Measurements from ENCODE around the gene C11orf16. TPM values are rescaled to one million over a fixed set of nuclear protein-coding genes. Genes with fewer than 3 reads are reported as not detected.

Gene C11orf16
- total RNA-seq, 2 donors from 2014 or later = not detected

- Histone ChIP-seq H3K36me3 (no peaks in the 10 kb centered on the region), H3K4me1 (ENCODE audit: control insufficient read depth in 1 of 2, low read depth in 2 of 2) (no peaks in the 10 kb centered on the region), H3K9me3 (no peaks in the 10 kb centered on the region), H3K27me3 (replicated peaks; ENCODE audit: insufficient read depth) (no peaks in the 10 kb centered on the region), H3K27ac (no peak overlapping the region), H3K4me3 (no peak overlapping the region)
- ATAC-seq (ENCODE audit: insufficient number of reproducible peaks, low FRiP score, low read depth) = no peak
- no peak for TF ChIP-seq CTCF (IDR thresholded peaks at IDR 0.05)
- DNase-seq (ENCODE audit: low spot score) = no peak
Measured at GRCh38 chr11:8934742-8935488, 2.2 kb upstream of the C11orf16 start.

- ATAC-seq (ENCODE audit: insufficient number of reproducible peaks, low FRiP score, low read depth) (no peak), DNase-seq (ENCODE audit: low spot score) (no peak)
- H3K27ac ChIP-seq = no peak overlapping the region
- H3K4me1 ChIP-seq (ENCODE audit: control insufficient read depth in 1 of 2, low read depth in 2 of 2) = no peaks in the 10 kb centered on the region
- no peaks in the 10 kb centered on the region for H3K27me3 ChIP-seq (replicated peaks; ENCODE audit: insufficient read depth)
- no peaks in the 10 kb centered on the region for H3K36me3 ChIP-seq
- H3K4me3 ChIP-seq = no peak overlapping the region
- H3K9me3 ChIP-seq = no peaks in the 10 kb centered on the region
- TF ChIP-seq CTCF (IDR thresholded peaks at IDR 0.05) = no peak
Measured at GRCh38 chr11:8933931-8934330, 1.2 kb upstream of the C11orf16 start.

GRCh38 chr11:8930456-8931175 lies 2.1 kb downstream of the C11orf16 start:
- no peak for DNase-seq (ENCODE audit: low spot score)
- ATAC-seq (ENCODE audit: insufficient number of reproducible peaks, low FRiP score, low read depth) = no peak
- H3K27ac ChIP-seq = no peak overlapping the region
- H3K4me3 ChIP-seq = no peak overlapping the region
- no peaks in the 10 kb centered on the region for H3K36me3 ChIP-seq
- no peaks in the 10 kb centered on the region for H3K9me3 ChIP-seq
- no peak for TF ChIP-seq CTCF (IDR thresholded peaks at IDR 0.05)
- no peaks in the 10 kb centered on the region for H3K4me1 ChIP-seq (ENCODE audit: control insufficient read depth in 1 of 2, low read depth in 2 of 2)
- no peaks in the 10 kb centered on the region for H3K27me3 ChIP-seq (replicated peaks; ENCODE audit: insufficient read depth)

GRCh38 chr11:8928981-8929615 lies 3.6 kb downstream of the C11orf16 start:
- H3K27me3 ChIP-seq (replicated peaks; ENCODE audit: insufficient read depth) = no peaks in the 10 kb centered on the region
- no peak overlapping the region for H3K4me3 ChIP-seq
- H3K27ac ChIP-seq = no peak overlapping the region
- no peak for ATAC-seq (ENCODE audit: insufficient number of reproducible peaks, low FRiP score, low read depth)
- TF ChIP-seq CTCF (IDR thresholded peaks at IDR 0.05) = no peak
- no peaks in the 10 kb centered on the region for H3K4me1 ChIP-seq (ENCODE audit: control insufficient read depth in 1 of 2, low read depth in 2 of 2)
- no peaks in the 10 kb centered on the region for H3K9me3 ChIP-seq
- DNase-seq (ENCODE audit: low spot score) = no peak
- no peaks in the 10 kb centered on the region for H3K36me3 ChIP-seq

- H3K9me3 ChIP-seq = no peaks in the 10 kb centered on the region
- H3K27me3 ChIP-seq (replicated peaks; ENCODE audit: insufficient read depth) = no peaks in the 10 kb centered on the region
- no peak for TF ChIP-seq CTCF (IDR thresholded peaks at IDR 0.05)
- H3K36me3 ChIP-seq = no peaks in the 10 kb centered on the region
- DNase-seq (ENCODE audit: low spot score) (no peak), ATAC-seq (ENCODE audit: insufficient number of reproducible peaks, low FRiP score, low read depth) (no peak)
- no peaks in the 10 kb centered on the region for H3K4me1 ChIP-seq (ENCODE audit: control insufficient read depth in 1 of 2, low read depth in 2 of 2)
- H3K27ac ChIP-seq = no peak overlapping the region
- H3K4me3 ChIP-seq = no peak overlapping the region
Measured at GRCh38 chr11:8928205-8928604, 4.5 kb downstream of the C11orf16 start.
